Smooth muscle cell of the umbilical artery (primary cell): ENCODE measurements around the gene ITSN1. TPM values are rescaled to one million over a fixed set of nuclear protein-coding genes. Genes with fewer than 3 reads are reported as not detected.

Experiments used
- total RNA-seq: library from RNA; depleted of rRNA; stranded (reverse); fragments of >200 nt; gene quantifications from 2 replicates; pipeline ENCODE4 v1.2.3, GENCODE V29; 2014

ITSN1 gene
- total RNA-seq: 65.3 and 84.8 TPM in 2 replicates

GRCh38 chr21:33642027-33642895 lies at the start of gene ITSN1:
Gene ITSN1 (plus strand): TSS chr21:33642501. CDS start chr21:33718829, 76,328 bp downstream.

GRCh38 chr21:33641352-33642026 lies 812 bp upstream of the ITSN1 start, which contains the start of gene CRYZL1:
Gene CRYZL1 (minus strand): TSS chr21:33641741. CDS start chr21:33631551, 10,190 bp downstream.

GRCh38 chr21:33915368-33916199 lies 273.3 kb downstream of the ITSN1 start, which contains the start of gene ATP5PO:
Gene ATP5PO (minus strand): TSS chr21:33915804. CDS start chr21:33915763, 41 bp downstream.

Other genes starting within 250 kb of the ITSN1 start
- 85.8 and 86.5 TPM in 2 replicates for gene IFNGR2, start 239.1 kb upstream of the ITSN1 start, total RNA-seq
- gene TMEM50B, start 162.5 kb upstream of the ITSN1 start, total RNA-seq: 37.3 and 51.4 TPM in 2 replicates
- gene DNAJC28, start 150.8 kb upstream of the ITSN1 start, total RNA-seq: 1.7 and 2.4 TPM in 2 replicates
- 47.2 and 98.4 TPM in 2 replicates for gene GART, start 100.4 kb upstream of the ITSN1 start, total RNA-seq
- 138 and 242 TPM in 2 replicates for gene SON, start 99.5 kb upstream of the ITSN1 start, total RNA-seq
- 9.2 and 16.8 TPM in 2 replicates for gene DONSON, start 53.8 kb upstream of the ITSN1 start, total RNA-seq
- 20.2 and 31.5 TPM in 2 replicates for gene CRYZL1, start 760 bp upstream of the ITSN1 start, total RNA-seq